ENCODE data around the gene GAK.

DNA sequence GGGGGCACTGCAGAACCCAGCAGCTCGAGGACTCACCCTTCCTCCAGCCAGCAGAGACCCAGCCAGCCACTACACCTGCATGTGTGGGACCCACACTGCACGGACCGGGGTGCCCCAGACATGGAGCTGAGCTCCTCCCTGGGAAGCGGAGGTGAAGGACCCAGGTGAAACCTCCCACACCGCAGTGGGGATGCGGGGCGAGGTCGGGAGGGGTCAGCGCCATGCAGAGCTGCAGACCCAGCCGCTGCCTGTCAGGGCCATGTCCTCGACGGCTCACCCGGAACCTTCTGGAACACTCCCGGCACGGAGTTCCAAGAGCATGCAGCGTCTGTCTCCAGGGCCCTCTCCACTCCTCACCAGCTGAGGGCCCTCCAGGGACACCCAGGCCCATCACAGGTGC lies 42.6 kb downstream of the GAK start:
- TF ChIP-seq, protein P1, sequence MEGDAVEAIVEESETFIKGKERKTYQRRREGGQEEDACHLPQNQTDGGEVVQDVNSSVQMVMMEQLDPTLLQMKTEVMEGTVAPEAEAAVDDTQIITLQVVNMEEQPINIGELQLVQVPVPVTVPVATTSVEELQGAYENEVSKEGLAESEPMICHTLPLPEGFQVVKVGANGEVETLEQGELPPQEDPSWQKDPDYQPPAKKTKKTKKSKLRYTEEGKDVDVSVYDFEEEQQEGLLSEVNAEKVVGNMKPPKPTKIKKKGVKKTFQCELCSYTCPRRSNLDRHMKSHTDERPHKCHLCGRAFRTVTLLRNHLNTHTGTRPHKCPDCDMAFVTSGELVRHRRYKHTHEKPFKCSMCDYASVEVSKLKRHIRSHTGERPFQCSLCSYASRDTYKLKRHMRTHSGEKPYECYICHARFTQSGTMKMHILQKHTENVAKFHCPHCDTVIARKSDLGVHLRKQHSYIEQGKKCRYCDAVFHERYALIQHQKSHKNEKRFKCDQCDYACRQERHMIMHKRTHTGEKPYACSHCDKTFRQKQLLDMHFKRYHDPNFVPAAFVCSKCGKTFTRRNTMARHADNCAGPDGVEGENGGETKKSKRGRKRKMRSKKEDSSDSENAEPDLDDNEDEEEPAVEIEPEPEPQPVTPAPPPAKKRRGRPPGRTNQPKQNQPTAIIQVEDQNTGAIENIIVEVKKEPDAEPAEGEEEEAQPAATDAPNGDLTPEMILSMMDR (IDR thresholded peaks at IDR 0.05) = no peak
- TF ChIP-seq SIN3A (IDR thresholded peaks at IDR 0.05; ENCODE audit: borderline replicate concordance, insufficient read depth, low read depth, low read length) = no peak
- no peak for TF ChIP-seq POLR2AphosphoS5 (IDR thresholded peaks at IDR 0.05; ENCODE audit: low read depth, low read length)

Measured in Panc1 (cell line).